ENCODE data around the gene TPRN. TPM values are rescaled to one million over a fixed set of nuclear protein-coding genes. Genes with fewer than 3 reads are reported as not detected.
A peak's percentile ranks its signal among the peaks of the same experiment; 100 is the strongest.

Gene TPRN
- total RNA-seq, 1 donor from 2014 or later: 2.6 TPM

- peak; percentile 79 to 89 for DNase-seq (ENCODE audit: low read depth in 2 of 2)
These were observed 35.8 kb upstream of the TPRN start for GRCh38 chr9:137236238-137236935.

- DNase-seq (ENCODE audit: low read depth in 2 of 2): no peak
These were observed 35.1 kb upstream of the TPRN start for GRCh38 chr9:137235424-137236237.

- DNase-seq (ENCODE audit: low read depth in 2 of 2): no peak
These were observed 34.4 kb upstream of the TPRN start for GRCh38 chr9:137234758-137235423.

GRCh38 chr9:137234055-137234697 is 33.6 kb upstream of the TPRN start:
- no peak for DNase-seq (ENCODE audit: low read depth in 2 of 2)

- DNase-seq (ENCODE audit: low read depth in 2 of 2): no peak
These were observed 32.8 kb upstream of the TPRN start for GRCh38 chr9:137233143-137233980.

GRCh38 chr9:137232510-137232909 is 32.0 kb upstream of the TPRN start:
- DNase-seq (ENCODE audit: low read depth in 2 of 2): no peak

GRCh38 chr9:137232101-137232500 is 31.6 kb upstream of the TPRN start:
- no peak for DNase-seq (ENCODE audit: low read depth in 2 of 2)

- no peak for DNase-seq (ENCODE audit: low read depth in 2 of 2)
These were observed 31.0 kb upstream of the TPRN start for GRCh38 chr9:137231372-137232039.

GRCh38 chr9:137230705-137231371 is 30.3 kb upstream of the TPRN start, which contains the start of gene SLC34A3:
TSS of gene SLC34A3 (plus strand) at chr9:137230901. CDS start at chr9:137231703, 802 bp downstream.
- no peak for DNase-seq (ENCODE audit: low read depth in 2 of 2)

GRCh38 chr9:137229903-137230704 is 29.6 kb upstream of the TPRN start:
- no peak for DNase-seq (ENCODE audit: low read depth in 2 of 2)

- no peak for DNase-seq (ENCODE audit: low read depth in 2 of 2)
These were observed 28.7 kb upstream of the TPRN start for GRCh38 chr9:137228968-137229896.

GRCh38 chr9:137228506-137228967 is 28.0 kb upstream of the TPRN start:
- DNase-seq (ENCODE audit: low read depth in 2 of 2): no peak

GRCh38 chr9:137227853-137228505 is 27.4 kb upstream of the TPRN start:
- no peak for DNase-seq (ENCODE audit: low read depth in 2 of 2)

- peak; percentile 75 to 86 for DNase-seq (ENCODE audit: low read depth in 2 of 2)
These were observed 26.7 kb upstream of the TPRN start, which contains the start of gene RNF224 for GRCh38 chr9:137227054-137227852. TSS of gene RNF224 (plus strand) at chr9:137227502. CDS start at chr9:137228336, 834 bp downstream.

- no peak for DNase-seq (ENCODE audit: low read depth in 2 of 2)
These were observed 26.0 kb upstream of the TPRN start for GRCh38 chr9:137226338-137227053.

Data from lung microvascular endothelial cell (primary cell).